GM20431 (cell line): ENCODE results near the gene ESCO1.
"Not testable (repeated sequence)": the region's sequence is repeated elsewhere in the genome, so short reads cannot be mapped to it uniquely, and the experiment has no call there.

Experiments used
- in situ Hi-C: fragments of 300-500 bp; cut with MseI, MboI; formaldehyde crosslinking; loops from one replicate; pipeline ENCODE4 v1.15.0; 2020; ENCODE audit warnings: low sequenced_read_pairs; ENCODE audit not compliant: unreplicated experiment

Gene ESCO1

GRCh38 chr18:21600526-21601410 lies at the start of gene ESCO1:
ESCO1 (minus strand) TSS chr18:21600704; CDS start chr18:21574843, 25,861 bp downstream.
- in situ Hi-C loops, result no loop called here

- in situ Hi-C loops, result not testable (repeated sequence)
Observed at GRCh38 chr18:21640375-21640774, 39.9 kb upstream of the ESCO1 start.

GRCh38 chr18:21638822-21639221 lies 38.3 kb upstream of the ESCO1 start:
- in situ Hi-C loops, result no loop called here

- in situ Hi-C loops, result no loop called here
Observed at GRCh38 chr18:21636769-21637168, 36.3 kb upstream of the ESCO1 start.

- in situ Hi-C loops, result no loop called here
Observed at GRCh38 chr18:21634588-21635199, 34.2 kb upstream of the ESCO1 start.

GRCh38 chr18:21632393-21632792 lies 31.9 kb upstream of the ESCO1 start:
- in situ Hi-C loops, result no loop called here

- in situ Hi-C loops, result no loop called here
Observed at GRCh38 chr18:21629089-21629832, 28.8 kb upstream of the ESCO1 start.

GRCh38 chr18:21621640-21622039 lies 21.1 kb upstream of the ESCO1 start:
- in situ Hi-C loops, result not testable (repeated sequence)

GRCh38 chr18:21612125-21613039 lies 11.9 kb upstream of the ESCO1 start, which contains the start of gene SNRPD1:
SNRPD1 (plus strand) TSS chr18:21612314; CDS start chr18:21612430, 116 bp downstream.
- in situ Hi-C loops, result no loop called here

GRCh38 chr18:21611401-21612124 lies 11.1 kb upstream of the ESCO1 start:
- in situ Hi-C loops, result not testable (repeated sequence)

GRCh38 chr18:21605213-21605612 lies 4.7 kb upstream of the ESCO1 start:
- in situ Hi-C loops, result no loop called here

GRCh38 chr18:21604671-21605070 lies 4.2 kb upstream of the ESCO1 start:
- in situ Hi-C loops, result no loop called here

GRCh38 chr18:21602299-21602587 lies 1.7 kb upstream of the ESCO1 start:
- in situ Hi-C loops, result no loop called here

- in situ Hi-C loops, result no loop called here
Observed at GRCh38 chr18:21599585-21600525, 649 bp downstream of the ESCO1 start.

- in situ Hi-C loops, result no loop called here
Observed at GRCh38 chr18:21598726-21599584, 1.5 kb downstream of the ESCO1 start.

- in situ Hi-C loops, result no loop called here
Observed at GRCh38 chr18:21597620-21598019, 2.9 kb downstream of the ESCO1 start.

GRCh38 chr18:21593540-21594257 lies 6.8 kb downstream of the ESCO1 start:
- in situ Hi-C loops, result no loop called here
